Measurements from ENCODE around the gene EDAR.

EDAR gene

GRCh38 chr2:108852375-108852774 is 136.6 kb downstream of the EDAR start:
- DNase-seq (ENCODE audit: low read depth in 2 of 2), result no peak

- DNase-seq (ENCODE audit: low read depth in 2 of 2), result no peak
Observed at GRCh38 chr2:108847000-108847399, 142.0 kb downstream of the EDAR start.

GRCh38 chr2:108845923-108846322 is 143.1 kb downstream of the EDAR start:
- DNase-seq (ENCODE audit: low read depth in 2 of 2), result no peak
